ENCODE data around the gene SCUBE1. TPM values are rescaled to one million over a fixed set of nuclear protein-coding genes. Genes with fewer than 3 reads are reported as not detected.

Gene SCUBE1
- total and polyA plus RNA-seq, 2 donors (not counting 3 experiments of a cell fraction or from before 2014, with no cell fraction given) = 0.07 TPM; not detected in 1

GRCh38 chr22:43206509-43207161 is 136.5 kb downstream of the SCUBE1 start:
- POLR2A ChIA-PET = no interaction called here
- CTCF ChIA-PET = no interaction called here
- no TSS peak for BruUV-seq (replicated peaks)
- no peaks in the 10 kb centered on the region for H3K9me1 ChIP-seq (replicated peaks; ENCODE audit: control insufficient read depth, extremely low read depth, insufficient read depth, low read length)
- H4K20me1 ChIP-seq (replicated peaks; ENCODE audit: control insufficient read depth, extremely low read depth, insufficient read depth, low read length) = no peaks in the 10 kb centered on the region
- H3K9me3 ChIP-seq (replicated peaks; ENCODE audit: control insufficient read depth, insufficient read depth, low read length) = no peaks in the 10 kb centered on the region
- H3K79me2 ChIP-seq (ENCODE audit: control insufficient read depth, insufficient read depth, low read length) = no peaks in the 10 kb centered on the region
- no peak for FAIRE-seq
- no peaks in the 10 kb centered on the region for H3K27me3 ChIP-seq (ENCODE audit: control insufficient read depth in 2 of 2, insufficient read depth in 2 of 2, low read length in 2 of 2)
- no peaks in the 10 kb centered on the region for H3K36me3 ChIP-seq (ENCODE audit: control insufficient read depth in 2 of 2, extremely low read depth in 1 of 2, insufficient read depth in 2 of 2, low read length in 2 of 2)
- dilution Hi-C loops (cut with MboI; ENCODE audit: extremely low pct_ligation_motif_present, low sequenced_read_pairs) (no loop called here), intact Hi-C loops (cut with micrococcal nuclease) (no loop called here)
- H3K9ac ChIP-seq (replicated peaks; ENCODE audit: extremely low read depth, insufficient read depth, low read length) = no peak overlapping the region
- DNase-seq (ENCODE audit: low read depth, low spot score) = no peak
- no peak overlapping the region for H3K4me2 ChIP-seq (ENCODE audit: insufficient read depth, low read length)
- H2AFZ ChIP-seq (ENCODE audit: low read depth, low read length) = no peak overlapping the region
- no peaks in the 10 kb centered on the region for H3K4me1 ChIP-seq (ENCODE audit: control insufficient read depth, extremely low read depth, insufficient read depth, low read length)
- no peak overlapping the region for H3K27ac ChIP-seq (ENCODE audit: insufficient read depth, low read depth, low read length)
- TF ChIP-seq POLR2AphosphoS5 (IDR thresholded peaks at IDR 0.05; ENCODE audit: insufficient read depth, low read depth, low read length) = no peak
- TF ChIP-seq MYC (IDR thresholded peaks at IDR 0.05; ENCODE audit: low read depth, low read length) = no peak
- TF ChIP-seq FOS (IDR thresholded peaks at IDR 0.05; ENCODE audit: borderline replicate concordance, insufficient read depth, low read length) = no peak
- no peak for TF ChIP-seq EZH2 (IDR thresholded peaks at IDR 0.05; ENCODE audit: borderline replicate concordance, low read depth, low read length, severe bottlenecking)
- TF ChIP-seq, protein P1, sequence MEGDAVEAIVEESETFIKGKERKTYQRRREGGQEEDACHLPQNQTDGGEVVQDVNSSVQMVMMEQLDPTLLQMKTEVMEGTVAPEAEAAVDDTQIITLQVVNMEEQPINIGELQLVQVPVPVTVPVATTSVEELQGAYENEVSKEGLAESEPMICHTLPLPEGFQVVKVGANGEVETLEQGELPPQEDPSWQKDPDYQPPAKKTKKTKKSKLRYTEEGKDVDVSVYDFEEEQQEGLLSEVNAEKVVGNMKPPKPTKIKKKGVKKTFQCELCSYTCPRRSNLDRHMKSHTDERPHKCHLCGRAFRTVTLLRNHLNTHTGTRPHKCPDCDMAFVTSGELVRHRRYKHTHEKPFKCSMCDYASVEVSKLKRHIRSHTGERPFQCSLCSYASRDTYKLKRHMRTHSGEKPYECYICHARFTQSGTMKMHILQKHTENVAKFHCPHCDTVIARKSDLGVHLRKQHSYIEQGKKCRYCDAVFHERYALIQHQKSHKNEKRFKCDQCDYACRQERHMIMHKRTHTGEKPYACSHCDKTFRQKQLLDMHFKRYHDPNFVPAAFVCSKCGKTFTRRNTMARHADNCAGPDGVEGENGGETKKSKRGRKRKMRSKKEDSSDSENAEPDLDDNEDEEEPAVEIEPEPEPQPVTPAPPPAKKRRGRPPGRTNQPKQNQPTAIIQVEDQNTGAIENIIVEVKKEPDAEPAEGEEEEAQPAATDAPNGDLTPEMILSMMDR (IDR thresholded peaks at IDR 0.05; ENCODE audit: extremely low read depth in 1 of 2, insufficient read depth in 1 of 2, low read depth in 1 of 2, low read length in 2 of 2) = no peak
- no peak for TF ChIP-seq GATA2 (IDR thresholded peaks at IDR 0.05; ENCODE audit: insufficient read depth, insufficient read length, low read depth, low read length)
- no peak for TF ChIP-seq MAX (IDR thresholded peaks at IDR 0.05; ENCODE audit: insufficient read depth, insufficient read length)
- no peak for TF ChIP-seq JUN (IDR thresholded peaks at IDR 0.05; ENCODE audit: borderline replicate concordance, insufficient read depth, insufficient read length, low read depth)
- TF ChIP-seq POLR2A (IDR thresholded peaks at IDR 0.05; ENCODE audit: low read depth, low read length) = no peak
- H3K4me3 ChIP-seq (replicated peaks in 1 of 3; ENCODE audit: insufficient read depth in 1 of 3, low read depth in 1 of 3, low read length in 3 of 3) = no peak overlapping the region

Data from endothelial cell of umbilical vein (primary cell).